K562 (cell line): ENCODE measurements around the gene UGT1A6. TPM values are rescaled to one million over a fixed set of nuclear protein-coding genes. Genes with fewer than 3 reads are reported as not detected.

Experiments used
- ATAC-seq: fragments of 200-7000 bp; cut with Tn5 transposase; 3 replicates; pipeline ENCODE4 v1.9.1; 2020; ENCODE audit warnings: moderate library complexity
- BruUV-seq: library from RNA; stranded (reverse); fragments of 400-500 nt; replicated peaks from 2 replicates; lab custom pipeline; 2021; lab: Mats Ljungman, UMichigan
- CTCF ChIA-PET: fragments of 300-600 bp; formaldehyde crosslinking; extraction: SDS; loops from one replicate; lab custom pipeline; 2021; ENCODE audit warnings: low intra/inter-chr PET ratio; lab: Yijun Ruan, JAX
- POLR2A ChIA-PET: fragments of 300-600, 350-650 bp; sonication (Branson Sonifier 250); formaldehyde crosslinking; extraction: SDS; loops from one replicate; lab custom pipeline; 2021; ENCODE audit warnings: antibody characterized with exemption, inconsistent platforms; lab: Yijun Ruan, JAX
- DNase-seq, 4 experiments: peaks; one replicate each; pipeline versions ENCODE4 v3.0.0 to v3.0.0-alpha.2; 2011 to 2018; ENCODE audit warnings: low spot score in 3 of 4, mixed read lengths in 3 of 4; ENCODE audit errors: extremely low read depth in 1 of 4
- FAIRE-seq: peaks from 2 replicates; lab custom pipeline; 2011; peaks lifted over from hg19 to GRCh38; lab: Jason Lieb, UNC
- H2AFZ ChIP-seq: 2 replicates; pipeline ENCODE4 v1.6.0; 2011; ENCODE audit warnings: low read depth, low read length, control low read depth, inconsistent platforms
- H3K27ac ChIP-seq: fragments of 200-600 bp; 3 replicates; pipeline ENCODE4 v1.8.0; 2011; ENCODE audit warnings: low read depth, mild to moderate bottlenecking, control low read depth, inconsistent platforms, low read length, moderate library complexity, mixed read lengths; ENCODE audit errors: extremely low read depth
- H3K27me3 ChIP-seq, 2 experiments: fragments of 300-600 bp in 1 of 2; 2 replicates in 1 of 2; 3 replicates in 1 of 2; pipeline versions ENCODE4 v1.6.0 to v1.8.0; 2011; ENCODE audit warnings: inconsistent platforms in 2 of 2, low read length in 2 of 2, mild to moderate bottlenecking in 1 of 2, mixed read lengths in 1 of 2, moderate library complexity in 1 of 2; ENCODE audit not compliant: control insufficient read depth in 2 of 2, insufficient read depth in 2 of 2
- H3K36me3 ChIP-seq: fragments of 300-600 bp; 3 replicates; pipeline ENCODE4 v1.8.0; 2011; ENCODE audit warnings: mild to moderate bottlenecking, low read length, inconsistent platforms; ENCODE audit not compliant: control insufficient read depth, insufficient read depth
- H3K4me1 ChIP-seq, 2 experiments: fragments of 200-600 bp in 1 of 2; replicated peaks in 1 of 2; 2 replicates in 1 of 2; 3 replicates in 1 of 2; pipeline versions ENCODE4 v1.5.1 to v1.8.0; 2011; ENCODE audit warnings: inconsistent platforms in 2 of 2, low read length in 2 of 2, mild to moderate bottlenecking in 1 of 2, mixed read lengths in 1 of 2, moderate library complexity in 1 of 2; ENCODE audit not compliant: control insufficient read depth in 2 of 2, insufficient read depth in 2 of 2
- H3K4me2 ChIP-seq: 2 replicates; pipeline ENCODE4 v1.6.1; 2011; ENCODE audit warnings: low read length, control low read depth, inconsistent platforms, mixed read lengths; ENCODE audit not compliant: insufficient read depth
- H3K4me3 ChIP-seq: fragments of 200-600 bp; sonication (generic), shearing (Covaris generic); 2 replicates; pipeline ENCODE4 v1.5.1; 2016; ENCODE audit warnings: control low read depth, inconsistent platforms
- H3K79me2 ChIP-seq: fragments of 200-600 bp; 3 replicates; pipeline ENCODE4 v1.8.0; 2011; ENCODE audit warnings: low read length, inconsistent platforms; ENCODE audit not compliant: control insufficient read depth, insufficient read depth
- H3K9ac ChIP-seq, 2 experiments: 2 replicates each; pipeline versions ENCODE4 v1.6.0 to v1.6.1; 2011; ENCODE audit warnings: low read depth in 2 of 2, low read length in 2 of 2, control low read depth in 1 of 2, inconsistent platforms in 1 of 2, mild to moderate bottlenecking in 1 of 2, mixed read lengths in 1 of 2; ENCODE audit not compliant: insufficient read depth in 1 of 2
- H3K9me1 ChIP-seq: one replicate; pipeline ENCODE4 v1.6.0; 2011; ENCODE audit warnings: inconsistent platforms, mild to moderate bottlenecking, low read length, moderate library complexity; ENCODE audit not compliant: control insufficient read depth, insufficient read depth
- H3K9me3 ChIP-seq: replicated peaks from 2 replicates; pipeline ENCODE4 v1.5.1; 2011; ENCODE audit warnings: low read depth, low read length, inconsistent platforms; ENCODE audit not compliant: control insufficient read depth, insufficient read depth
- H4K20me1 ChIP-seq: replicated peaks from 2 replicates; pipeline ENCODE4 v1.6.1; 2011; ENCODE audit warnings: low read length, inconsistent platforms, mixed read lengths; ENCODE audit not compliant: control insufficient read depth, insufficient read depth
- BCL6 ChIP-seq: fragments of 250-450 bp; sonication (Bioruptor Pico); IDR thresholded peaks from 2 replicates; pipeline ENCODE4 v1.4.0; 2020
- CHCHD3 ChIP-seq: fragments of 250-450 bp; sonication (Bioruptor Pico); IDR thresholded peaks from 2 replicates; pipeline ENCODE4 v2.1.2; 2022; ENCODE audit warnings: mild to moderate bottlenecking
- CREM ChIP-seq: IDR thresholded peaks from 2 replicates; pipeline ENCODE4 v1.6.1; 2014; ENCODE audit warnings: antibody characterized with exemption, low read depth
- DACH1 ChIP-seq: fragments of 450-650 bp; IDR thresholded peaks from 2 replicates; pipeline ENCODE4 v1.6.1; 2018; ENCODE audit not compliant: partially characterized antibody
- MCM3 ChIP-seq: fragments of 450-650 bp; IDR thresholded peaks from 2 replicates; pipeline ENCODE4 v1.6.1; 2016
- NFYB ChIP-seq: IDR thresholded peaks from 2 replicates; pipeline ENCODE4 v1.6.1; 2011; ENCODE audit warnings: mild to moderate bottlenecking, moderate library complexity; ENCODE audit not compliant: insufficient read length; ENCODE audit errors: extremely low read depth
- NRF1 ChIP-seq, 2 experiments: fragments of 450-650 bp; IDR thresholded peaks in 1 of 2; conservative IDR thresholded peaks in 1 of 2; 2 replicates each; pipeline ENCODE4 v1.6.1; 2014; ENCODE audit warnings: mild to moderate bottlenecking in 2 of 2
- POLR2G ChIP-seq: fragments of 200-400 bp; formaldehyde crosslinking; IDR thresholded peaks from 2 replicates; pipeline ENCODE4 v1.6.1; 2017; ENCODE audit warnings: low read depth, mild to moderate bottlenecking, antibody characterized with exemption, low read length, moderate library complexity
- PRPF4 ChIP-seq: fragments of 200-400 bp; formaldehyde crosslinking; IDR thresholded peaks from one replicate; pipeline ENCODE4 v1.6.1; 2017; ENCODE audit warnings: low read length, low read depth, mild to moderate bottlenecking; ENCODE audit not compliant: insufficient read depth, poor library complexity, severe bottlenecking
- RBM17 ChIP-seq: fragments of 200-400 bp; formaldehyde crosslinking; IDR thresholded peaks from 2 replicates; pipeline ENCODE4 v1.6.1; 2017; ENCODE audit warnings: low read depth, mild to moderate bottlenecking, low read length, borderline replicate concordance
- TAF9B ChIP-seq: fragments of 450-650 bp; IDR thresholded peaks from 2 replicates; pipeline ENCODE4 v1.6.1; 2018; ENCODE audit warnings: mild to moderate bottlenecking; ENCODE audit not compliant: partially characterized antibody
- ZNF23 ChIP-seq: fragments of 250-450 bp; sonication (Bioruptor Pico); IDR thresholded peaks from 2 replicates; pipeline ENCODE4 v1.4.0; 2020; ENCODE audit warnings: mild to moderate bottlenecking
- ZNF668 ChIP-seq: fragments of 250-450 bp; sonication (Bioruptor Pico); IDR thresholded peaks from 2 replicates; pipeline ENCODE4 v1.8.0; 2022; ENCODE audit warnings: mild to moderate bottlenecking, inconsistent platforms
- WGBS: fragments of 100-300 bp; shearing (Covaris generic); methylation state at CpG from one replicate; pipeline ENCODE4 v1.1.6; 2016; ENCODE audit warnings: low coverage, mixed read lengths; ENCODE audit not compliant: insufficient coverage; ENCODE audit errors: missing lambda C conversion rate; 5-methylcytosine and 5-hydroxymethylcytosine counted together
- in situ Hi-C: fragments of 300-500 bp; cut with MboI; formaldehyde crosslinking; loops from 4 replicates; pipeline ENCODE4 v1.15.0; 2018; ENCODE audit warnings: inconsistent platforms, mixed read lengths
- intact Hi-C: fragments of 100-400 bp; cut with micrococcal nuclease; formaldehyde crosslinking; loops from 2 replicates; pipeline ENCODE4 v1.14.2; 2022
- polyA plus RNA-seq, 8 experiments: library from polyadenylated mRNA; depleted of rRNA in 4 of 8; stranded (reverse) in 5 of 8; unstranded in 3 of 8; fragments of >200 nt; fragmentation: Nextera tagmentation in 2 of 8; fragmentation: Illumina TruSeq in 1 of 8; extraction: Ambion mirVana in 2 of 8; extraction: Trizol in 1 of 8; gene quantifications; 2 replicates each; pipeline versions ENCODE4 v1.2.1 to v1.2.3, GENCODE V29; 2011 to 2014; ENCODE audit warnings: inconsistent platforms in 1 of 8, missing spikeins in 1 of 8
- total RNA-seq, 7 experiments: library from RNA; depleted of rRNA in 6 of 7; stranded (reverse); fragments of >200 nt in 6 of 7; fragmentation: Illumina TruSeq in 2 of 7; extraction: Trizol in 2 of 7; gene quantifications; 2 replicates each; pipeline versions ENCODE4 v1.2.1 to v1.2.3, GENCODE V29; 2011 to 2021; ENCODE audit warnings: low replicate concordance in 1 of 7
- TF ChIP-seq, protein P1 (sequence below): conservative IDR thresholded peaks from 2 replicates; pipeline ENCODE4 v1.6.1; 2011; ENCODE audit warnings: low read depth, mild to moderate bottlenecking, low read length; ENCODE audit not compliant: control insufficient read depth
- TF ChIP-seq, protein P2 (sequence below): fragments of 250-450 bp; sonication (Bioruptor Pico); IDR thresholded peaks from 2 replicates; pipeline ENCODE4 v1.9.0; 2021; ENCODE audit warnings: mild to moderate bottlenecking

The UGT1A6 gene
- total and polyA plus RNA-seq, 9 of the 15 experiments (the other 6 are each of a cell fraction or from before 2014, with no cell fraction given) = not detected

DNA sequence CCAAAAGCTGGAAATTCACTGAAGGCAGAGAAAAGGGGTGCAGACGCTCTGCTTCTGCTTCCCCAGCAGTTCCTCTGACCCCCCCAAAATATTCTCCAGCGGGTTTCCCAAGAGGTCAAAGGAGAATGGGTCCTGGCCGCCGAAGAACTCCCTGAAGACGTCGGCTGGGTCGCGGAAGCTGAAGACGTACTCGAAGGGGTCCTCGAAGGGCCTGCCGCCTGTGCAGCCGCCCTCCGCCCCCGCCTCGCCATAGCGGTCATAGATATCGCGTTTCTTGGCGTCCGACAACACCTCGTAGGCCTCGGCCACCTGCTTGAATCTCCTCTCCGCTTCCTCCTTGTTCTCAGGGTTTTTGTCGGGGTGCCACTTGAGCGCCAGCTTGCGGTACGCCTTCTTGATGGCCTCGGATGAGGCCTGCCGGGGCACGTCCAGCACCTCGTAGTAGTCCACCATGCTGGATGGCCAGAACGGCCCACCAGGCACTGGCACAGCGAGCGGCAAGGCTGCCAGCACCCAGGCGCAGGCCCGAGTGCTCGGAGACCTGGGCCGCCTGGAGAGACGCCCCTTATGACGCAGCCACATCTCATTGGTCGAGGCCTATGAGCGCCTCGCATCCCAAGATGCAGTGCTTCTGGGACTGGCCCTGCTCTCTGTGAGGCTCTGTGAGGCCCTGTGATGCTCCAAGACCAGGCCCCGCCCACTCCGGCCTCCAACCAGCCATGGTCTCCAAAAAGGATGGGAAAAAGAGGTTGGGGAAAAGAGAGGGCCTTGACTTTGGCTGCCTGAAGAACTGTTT lies 51.0 kb downstream of the UGT1A6 start:
- no peak overlapping the region; a peak in 1 of 4 replicates for H3K9ac ChIP-seq
- no peaks in the 10 kb centered on the region for H3K36me3 ChIP-seq
- H3K4me2 ChIP-seq = no peak overlapping the region
- CTCF ChIA-PET = no interaction called here
- no peaks in the 10 kb centered on the region for H3K9me1 ChIP-seq
- in situ Hi-C loops (no loop called here), intact Hi-C loops (no loop called here)
- no TSS peak for BruUV-seq
- ATAC-seq (peak; percentile 89), DNase-seq (peak; percentile 12 to 23 (median 20)), FAIRE-seq (no peak)
- H3K27me3 ChIP-seq = no peaks in the 10 kb centered on the region
- H3K4me3 ChIP-seq = no peak overlapping the region
- WGBS = 31% methylated on average over 26 of the region's 46 CpGs
- H3K4me1 ChIP-seq = peaks cover 0 to 7% of the 10 kb centered on the region in 2 experiments; a peak in 2 of 5 replicates
- no peaks in the 10 kb centered on the region for H3K79me2 ChIP-seq
- no peak overlapping the region for H2AFZ ChIP-seq
- no peaks in the 10 kb centered on the region for H4K20me1 ChIP-seq
- H3K27ac ChIP-seq = no peak overlapping the region
- H3K9me3 ChIP-seq = no peaks in the 10 kb centered on the region
- POLR2A ChIA-PET = interaction anchor here (0.6 kb wide), 1 partner anchor 11 kb away, joined by 3 read pairs; no protein-coding TSS in a partner anchor
- TF ChIP-seq, protein P1, sequence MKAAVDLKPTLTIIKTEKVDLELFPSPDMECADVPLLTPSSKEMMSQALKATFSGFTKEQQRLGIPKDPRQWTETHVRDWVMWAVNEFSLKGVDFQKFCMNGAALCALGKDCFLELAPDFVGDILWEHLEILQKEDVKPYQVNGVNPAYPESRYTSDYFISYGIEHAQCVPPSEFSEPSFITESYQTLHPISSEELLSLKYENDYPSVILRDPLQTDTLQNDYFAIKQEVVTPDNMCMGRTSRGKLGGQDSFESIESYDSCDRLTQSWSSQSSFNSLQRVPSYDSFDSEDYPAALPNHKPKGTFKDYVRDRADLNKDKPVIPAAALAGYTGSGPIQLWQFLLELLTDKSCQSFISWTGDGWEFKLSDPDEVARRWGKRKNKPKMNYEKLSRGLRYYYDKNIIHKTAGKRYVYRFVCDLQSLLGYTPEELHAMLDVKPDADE = no peak
- no peak for TF ChIP-seq ZNF668 (CRISPR knock-in tag)
- no peak for TF ChIP-seq RBM17
- no peak for TF ChIP-seq MCM3
- no peak for TF ChIP-seq DACH1
- TF ChIP-seq POLR2G = peak; percentile 42; the same call in 1 of the 2 replicates
- peak; percentile 14 to 28; a peak in 1 of 4 replicates for TF ChIP-seq NRF1 (conservative IDR thresholded peaks at IDR 0.05 in 1 of 2, IDR thresholded peaks at IDR 0.05 in 1 of 2)
- no peak for TF ChIP-seq ZNF23
- no peak for TF ChIP-seq TAF9B
- TF ChIP-seq NFYB = peak; percentile 10
- TF ChIP-seq PRPF4 = no peak
- 0 out of 2 replicates have a peak, but pooled peaks have one; percentile 10 for TF ChIP-seq CREM
- TF ChIP-seq CHCHD3 (CRISPR knock-in tag) = no peak
- TF ChIP-seq, protein P2, sequence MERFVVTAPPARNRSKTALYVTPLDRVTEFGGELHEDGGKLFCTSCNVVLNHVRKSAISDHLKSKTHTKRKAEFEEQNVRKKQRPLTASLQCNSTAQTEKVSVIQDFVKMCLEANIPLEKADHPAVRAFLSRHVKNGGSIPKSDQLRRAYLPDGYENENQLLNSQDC = no peak
- no peak for TF ChIP-seq BCL6 (CRISPR knock-in tag)
